Ovary (tissue), 3 donors: Measurements from ENCODE around the gene COQ6.

Experiments
- POLR2A ChIP-seq: fragments of 450-650 bp; IDR thresholded peaks from one replicate; pipeline ENCODE4 v1.6.1; 2017; ENCODE audit warnings: antibody characterized with exemption, mild to moderate bottlenecking, moderate library complexity
- TF ChIP-seq, protein P1 (sequence below), 3 donors: fragments of 450-650 bp in 2 of 3; fragments of 200-600 bp in 1 of 3; IDR thresholded peaks; one replicate each; pipeline versions ENCODE4 v1.5.1 to v1.8.0; 2016 to 2022; ENCODE audit warnings: antibody characterized with exemption in 3 of 3, mild to moderate bottlenecking in 1 of 3
- donor health status: DM: no; HTN: no; CAD: no.

DNA sequence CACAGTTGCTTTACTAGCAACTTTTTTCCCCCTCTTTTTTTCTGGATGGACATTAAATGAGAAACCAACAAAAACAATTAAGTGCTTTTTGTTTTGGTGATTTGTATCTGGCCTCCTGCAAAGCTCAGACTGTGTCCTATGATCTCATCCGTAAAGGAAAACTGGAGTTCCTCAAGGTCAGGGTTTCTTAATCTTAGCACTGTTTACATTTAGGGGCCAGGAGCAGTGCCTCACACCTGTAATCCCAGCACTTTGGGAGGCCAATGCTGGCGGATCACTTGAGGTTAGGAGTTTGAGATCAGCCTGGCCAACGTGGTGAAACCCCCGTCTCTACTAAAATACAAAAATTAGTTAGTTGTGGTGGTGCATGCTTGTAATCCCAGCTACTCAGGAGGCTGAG, 41.0 kb downstream of the COQ6 start:
- TF ChIP-seq, protein P1, sequence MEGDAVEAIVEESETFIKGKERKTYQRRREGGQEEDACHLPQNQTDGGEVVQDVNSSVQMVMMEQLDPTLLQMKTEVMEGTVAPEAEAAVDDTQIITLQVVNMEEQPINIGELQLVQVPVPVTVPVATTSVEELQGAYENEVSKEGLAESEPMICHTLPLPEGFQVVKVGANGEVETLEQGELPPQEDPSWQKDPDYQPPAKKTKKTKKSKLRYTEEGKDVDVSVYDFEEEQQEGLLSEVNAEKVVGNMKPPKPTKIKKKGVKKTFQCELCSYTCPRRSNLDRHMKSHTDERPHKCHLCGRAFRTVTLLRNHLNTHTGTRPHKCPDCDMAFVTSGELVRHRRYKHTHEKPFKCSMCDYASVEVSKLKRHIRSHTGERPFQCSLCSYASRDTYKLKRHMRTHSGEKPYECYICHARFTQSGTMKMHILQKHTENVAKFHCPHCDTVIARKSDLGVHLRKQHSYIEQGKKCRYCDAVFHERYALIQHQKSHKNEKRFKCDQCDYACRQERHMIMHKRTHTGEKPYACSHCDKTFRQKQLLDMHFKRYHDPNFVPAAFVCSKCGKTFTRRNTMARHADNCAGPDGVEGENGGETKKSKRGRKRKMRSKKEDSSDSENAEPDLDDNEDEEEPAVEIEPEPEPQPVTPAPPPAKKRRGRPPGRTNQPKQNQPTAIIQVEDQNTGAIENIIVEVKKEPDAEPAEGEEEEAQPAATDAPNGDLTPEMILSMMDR (IDR thresholded peaks at IDR 0.05): no peak
- no peak for TF ChIP-seq POLR2A
